Smooth muscle cell (in vitro differentiated cells): ENCODE data around the gene NPVF. TPM values are rescaled to one million over a fixed set of nuclear protein-coding genes. Genes with fewer than 3 reads are reported as not detected.
A peak's percentile ranks its signal among the peaks of the same experiment; 100 is the strongest.

Experiments
- DNase-seq: peaks from one replicate; lab custom pipeline; 2025; ENCODE audit not compliant: unreplicated experiment; lab: John Stamatoyannopoulos, UW
- H2AFZ ChIP-seq: fragments of 200-600 bp; sonication (generic); 2 replicates; pipeline ENCODE4 v1.6.0; 2016; ENCODE audit warnings: antibody characterized with exemption, low read depth, mild to moderate bottlenecking
- H3F3A ChIP-seq: fragments of 200-600 bp; sonication (generic); 2 replicates; pipeline ENCODE4 v1.6.0; 2017; ENCODE audit warnings: antibody characterized with exemption, low read depth
- H3K27ac ChIP-seq: fragments of 200-600 bp; sonication (generic); 2 replicates; pipeline ENCODE4 v1.5.1; 2016; ENCODE audit warnings: low read depth, mild to moderate bottlenecking
- H3K27me3 ChIP-seq: fragments of 200-600 bp; sonication (generic); 2 replicates; pipeline ENCODE4 v1.6.1; 2016; ENCODE audit warnings: low read depth, mild to moderate bottlenecking
- H3K36me3 ChIP-seq: fragments of 200-600 bp; sonication (generic); 2 replicates; pipeline ENCODE4 v1.5.1; 2016; ENCODE audit warnings: low read depth
- H3K4me1 ChIP-seq: fragments of 200-600 bp; sonication (generic); 2 replicates; pipeline ENCODE4 v1.5.1; 2016; ENCODE audit warnings: low read depth
- H3K4me2 ChIP-seq: fragments of 200-600 bp; sonication (generic); 2 replicates; pipeline ENCODE4 v1.6.0; 2016; ENCODE audit warnings: mild to moderate bottlenecking
- H3K4me3 ChIP-seq: fragments of 200-600 bp; sonication (generic); 2 replicates; pipeline ENCODE4 v1.5.1; 2016; ENCODE audit warnings: mild to moderate bottlenecking
- H3K79me2 ChIP-seq: fragments of 200-600 bp; sonication (generic); 2 replicates; pipeline ENCODE4 v1.6.0; 2016; ENCODE audit warnings: low read depth, mild to moderate bottlenecking
- H3K9ac ChIP-seq: fragments of 200-600 bp; sonication (generic); 2 replicates; pipeline ENCODE4 v1.6.0; 2016; ENCODE audit warnings: low read depth
- H3K9me3 ChIP-seq: fragments of 200-600 bp; sonication (generic); replicated peaks from 2 replicates; pipeline ENCODE4 v1.5.1; 2016; ENCODE audit warnings: low read depth
- H4K20me1 ChIP-seq: fragments of 200-600 bp; sonication (generic); 2 replicates; pipeline ENCODE4 v1.6.0; 2016; ENCODE audit warnings: low read depth
- CTCF ChIP-seq: fragments of 200-600 bp; sonication (generic); IDR thresholded peaks from 2 replicates; pipeline ENCODE4 v1.5.1; 2017; ENCODE audit warnings: borderline replicate concordance, mild to moderate bottlenecking, antibody characterized with exemption; ENCODE audit not compliant: insufficient read depth, poor library complexity, severe bottlenecking
- WGBS: methylation state at CpG from one replicate; pipeline ENCODE4 v1.1.7; 2016; ENCODE audit warnings: low lambda C conversion rate; 5-methylcytosine and 5-hydroxymethylcytosine counted together
- polyA plus RNA-seq: library from polyadenylated mRNA; unstranded; fragments of >200 nt; fragmentation: Nextera tagmentation; extraction: Ambion mirVana; gene quantifications from 2 replicates; pipeline ENCODE4 v1.2.1, GENCODE V29; 2016
- small RNA-seq: library from RNA; depleted of rRNA; stranded (forward); fragments of <200 nt; gene quantifications from one replicate; pipeline ENCODE3, GENCODE V24; 2014
- total RNA-seq: library from RNA; depleted of rRNA; stranded (reverse); fragments of >200 nt; gene quantifications from 2 replicates; pipeline ENCODE4 v1.2.3, GENCODE V29; 2014

Gene NPVF
- total and polyA plus RNA-seq, 2 experiments from 2014 or later, result not detected

GRCh38 chr7:25180592-25180923, 47.7 kb downstream of the NPVF start:
- peak overlapping the region; percentile 99 for H2AFZ ChIP-seq
- H4K20me1 ChIP-seq, result no peaks in the 10 kb centered on the region
- H3K4me1 ChIP-seq, result peaks cover 3% of the 10 kb centered on the region
- WGBS, result 54% methylated on average over 6 of the region's 6 CpGs
- TF ChIP-seq CTCF, result no peak
- no peaks in the 10 kb centered on the region for H3K27me3 ChIP-seq
- no peak overlapping the region for H3K27ac ChIP-seq
- no peaks in the 10 kb centered on the region for H3K36me3 ChIP-seq
- peak overlapping the region; percentile 81 for H3K4me3 ChIP-seq
- DNase-seq, result no peak
- H3K4me2 ChIP-seq, result peak overlapping the region; percentile 98
- H3F3A ChIP-seq, result no peaks in the 10 kb centered on the region
- H3K9me3 ChIP-seq, result no peaks in the 10 kb centered on the region
- H3K9ac ChIP-seq, result no peak overlapping the region
- no peaks in the 10 kb centered on the region for H3K79me2 ChIP-seq

GRCh38 chr7:25179771-25180591, 48.3 kb downstream of the NPVF start:
- Histone ChIP-seq H3K4me3 (peak overlapping the region; percentile 81), H3K36me3 (no peaks in the 10 kb centered on the region), H3F3A (no peaks in the 10 kb centered on the region), H3K4me1 (peaks cover 3% of the 10 kb centered on the region), H3K9me3 (no peaks in the 10 kb centered on the region), H4K20me1 (no peaks in the 10 kb centered on the region), H3K79me2 (no peaks in the 10 kb centered on the region), H3K9ac (peak overlapping the region; percentile 69), H3K27me3 (no peaks in the 10 kb centered on the region), H3K4me2 (peak overlapping the region; percentile 98), H3K27ac (no peak overlapping the region), H2AFZ (peak overlapping the region; percentile 99)
- peak; percentile 99 for TF ChIP-seq CTCF
- peak; percentile 81 for DNase-seq
- 1% methylated on average over 55 of the region's 74 CpGs for WGBS

- Histone ChIP-seq H3K4me1 (peaks cover 3% of the 10 kb centered on the region), H3K27me3 (no peaks in the 10 kb centered on the region), H3K4me3 (peak overlapping the region; percentile 81), H3F3A (no peaks in the 10 kb centered on the region), H3K4me2 (peak overlapping the region; percentile 98), H3K27ac (no peak overlapping the region), H3K9ac (no peak overlapping the region), H4K20me1 (no peaks in the 10 kb centered on the region), H3K79me2 (no peaks in the 10 kb centered on the region), H2AFZ (peak overlapping the region; percentile 99), H3K36me3 (no peaks in the 10 kb centered on the region), H3K9me3 (no peaks in the 10 kb centered on the region)
- TF ChIP-seq CTCF, result no peak
- 61% methylated on average over 9 of the region's 9 CpGs for WGBS
- DNase-seq, result no peak
These were observed 49.0 kb downstream of the NPVF start for GRCh38 chr7:25179325-25179724.

Small RNAs within 50 kb of the gene (small RNA-seq; reads per million reads assigned to genes)
- not detected for gene RF00012

Other genes with a start within 250 kb of the NPVF start
- 11.9 and 16.3 TPM in 2 replicates for gene OSBPL3, start 248.3 kb downstream of the NPVF start, total RNA-seq
- 6.2 and 8.3 TPM in 2 replicates for gene OSBPL3, start 248.3 kb downstream of the NPVF start, polyA plus RNA-seq
- 80.8 and 100 TPM in 2 replicates for gene CYCS, start 103.2 kb downstream of the NPVF start, total RNA-seq
- 145 and 154 TPM in 2 replicates for gene CYCS, start 103.2 kb downstream of the NPVF start, polyA plus RNA-seq